Ishikawa (cell line): Measurements from ENCODE around the gene RAP1GAP2.

ENCODE experiments used
- CEBPB ChIP-seq: IDR thresholded peaks from 2 replicates; pipeline ENCODE4 v1.6.1; 2012
- CREB1 ChIP-seq: IDR thresholded peaks from 2 replicates; pipeline ENCODE4 v1.6.1; 2012; ENCODE audit warnings: low read depth
- EGR1 ChIP-seq: IDR thresholded peaks from 2 replicates; pipeline ENCODE4 v1.6.1; 2012
- EP300 ChIP-seq: IDR thresholded peaks from 2 replicates; pipeline ENCODE4 v1.6.1; 2012; ENCODE audit warnings: borderline replicate concordance
- FOXM1 ChIP-seq: IDR thresholded peaks from 2 replicates; pipeline ENCODE4 v1.6.1; 2012; ENCODE audit warnings: low read depth, borderline replicate concordance
- MAX ChIP-seq: IDR thresholded peaks from 2 replicates; pipeline ENCODE4 v1.6.1; 2012
- REST ChIP-seq: IDR thresholded peaks from 2 replicates; pipeline ENCODE4 v1.6.1; 2012; ENCODE audit warnings: low read depth, mild to moderate bottlenecking
- TAF1 ChIP-seq: IDR thresholded peaks from 2 replicates; pipeline ENCODE4 v1.6.1; 2012; ENCODE audit warnings: low read depth, mild to moderate bottlenecking
- TF ChIP-seq, protein P1 (sequence below): IDR thresholded peaks from 2 replicates; pipeline ENCODE4 v1.6.1; 2012

GRCh38 chr17:3037259-3037658, 241.0 kb downstream of the RAP1GAP2 start:
- TF ChIP-seq TAF1 (no peak), REST (no peak), CEBPB (no peak), MAX (no peak), EP300 (no peak), EGR1 (no peak), FOXM1 (no peak), CREB1 (no peak)
- TF ChIP-seq, protein P1, sequence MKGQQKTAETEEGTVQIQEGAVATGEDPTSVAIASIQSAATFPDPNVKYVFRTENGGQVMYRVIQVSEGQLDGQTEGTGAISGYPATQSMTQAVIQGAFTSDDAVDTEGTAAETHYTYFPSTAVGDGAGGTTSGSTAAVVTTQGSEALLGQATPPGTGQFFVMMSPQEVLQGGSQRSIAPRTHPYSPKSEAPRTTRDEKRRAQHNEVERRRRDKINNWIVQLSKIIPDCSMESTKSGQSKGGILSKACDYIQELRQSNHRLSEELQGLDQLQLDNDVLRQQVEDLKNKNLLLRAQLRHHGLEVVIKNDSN: no peak
